Skeletal muscle tissue (tissue), 4 donors: ENCODE measurements around the gene SLITRK3. TPM values are rescaled to one million over a fixed set of nuclear protein-coding genes. Genes with fewer than 3 reads are reported as not detected.
"Not testable (repeated sequence)": the region's sequence is repeated elsewhere in the genome, so short reads cannot be mapped to it uniquely, and the experiment has no call there.

Experiments used
- H3K27ac ChIP-seq: one replicate; pipeline ENCODE4 v1.7.0; 2013; ENCODE audit warnings: mild to moderate bottlenecking, low read depth, low read length, inconsistent platforms
- H3K27me3 ChIP-seq, 3 donors: one replicate each; pipeline ENCODE4 v1.7.0; 2013; ENCODE audit warnings: low read length in 3 of 3; ENCODE audit not compliant: control insufficient read depth in 3 of 3, insufficient read depth in 3 of 3
- H3K36me3 ChIP-seq, 3 donors: one replicate each; pipeline ENCODE4 v1.7.0; 2013; ENCODE audit warnings: low read length in 3 of 3; ENCODE audit not compliant: control insufficient read depth in 3 of 3, insufficient read depth in 3 of 3
- H3K4me1 ChIP-seq, 3 donors: one replicate each; pipeline ENCODE4 v1.7.0; 2013; ENCODE audit warnings: low read length in 3 of 3, mild to moderate bottlenecking in 3 of 3; ENCODE audit not compliant: control insufficient read depth in 3 of 3, insufficient read depth in 3 of 3
- H3K4me3 ChIP-seq, 3 donors: one replicate each; pipeline ENCODE4 v1.7.0; 2013; ENCODE audit warnings: low read length in 3 of 3
- H3K9ac ChIP-seq, 3 donors: one replicate each; pipeline ENCODE4 v1.7.0; 2013; ENCODE audit warnings: low read length in 3 of 3, mild to moderate bottlenecking in 3 of 3, moderate library complexity in 2 of 3, low read depth in 1 of 3
- H3K9me3 ChIP-seq, 3 donors: one replicate each; pipeline ENCODE4 v1.7.0; 2013; ENCODE audit warnings: low read length in 3 of 3; ENCODE audit not compliant: control insufficient read depth in 3 of 3
- total RNA-seq: library from RNA; depleted of rRNA; stranded (reverse); fragments of >200 nt; gene quantifications from one replicate; pipeline ENCODE4 v1.2.3, GENCODE V29; 2014
- donor health status: Osteomylitis.

Gene SLITRK3
- total RNA-seq, 1 donor from 2014 or later, result under 0.01 TPM

DNA sequence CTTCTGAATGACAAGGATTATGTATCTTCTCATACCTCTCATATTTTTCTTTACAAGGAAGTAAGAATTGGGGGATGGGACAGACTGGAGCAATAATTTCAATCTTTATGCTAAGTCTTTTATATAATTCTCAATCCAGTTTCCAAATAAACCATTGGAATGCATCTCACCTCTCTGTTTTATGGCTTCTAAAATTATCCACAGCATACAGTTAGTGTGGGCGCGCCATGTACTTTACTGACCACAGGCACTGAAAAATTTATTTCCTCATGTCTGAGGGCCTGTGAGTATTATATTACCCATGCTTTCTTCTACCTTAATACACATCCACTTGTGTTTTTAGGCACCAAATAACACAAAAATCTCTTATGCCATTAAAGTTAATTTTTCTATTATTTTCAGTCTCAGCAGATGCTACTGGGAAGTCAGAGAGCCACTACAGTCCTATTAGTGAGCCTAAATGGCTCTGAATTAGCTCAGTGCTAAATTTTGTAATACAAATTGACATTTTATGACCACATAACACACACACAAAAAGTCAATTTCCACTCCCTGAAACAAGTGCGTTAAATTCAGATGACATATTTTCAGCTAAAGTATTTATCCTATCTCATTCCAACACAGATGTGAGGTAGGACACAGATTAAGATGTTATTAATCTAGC is 39.3 kb downstream of the SLITRK3 start:
- Histone ChIP-seq H3K27me3 (no peaks in the 10 kb centered on the region), H3K36me3 (no peaks in the 10 kb centered on the region), H3K4me1 (no peaks in the 10 kb centered on the region), H3K27ac (no peak overlapping the region), H3K9ac (no peak overlapping the region), H3K4me3 (no peak overlapping the region), H3K9me3 (no peaks in the 10 kb centered on the region)

DNA sequence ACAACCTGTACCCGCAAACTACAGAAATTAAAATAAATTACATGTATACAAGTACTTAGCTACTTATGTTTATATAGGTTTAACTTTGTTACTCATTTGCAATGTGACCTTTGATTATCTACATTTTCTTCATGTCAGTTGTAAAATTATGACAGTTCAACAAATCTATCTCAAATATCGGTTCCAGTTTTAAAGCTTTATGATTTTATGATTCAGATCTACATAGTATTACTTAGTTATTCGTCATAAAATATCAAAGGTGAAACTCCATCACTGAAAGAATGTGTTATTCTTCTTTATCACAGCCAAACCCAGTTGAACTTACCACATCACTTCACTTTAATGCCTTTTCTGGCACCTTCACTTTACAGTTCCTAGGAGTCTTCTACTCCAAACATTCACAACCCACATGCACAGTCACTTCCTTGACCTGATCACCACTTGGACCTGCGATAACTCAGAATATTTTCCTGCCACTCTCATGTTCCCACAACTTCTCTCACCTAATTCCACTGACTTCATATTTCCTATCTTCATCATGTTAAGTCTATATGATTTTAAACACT is 47.2 kb downstream of the SLITRK3 start:
- Histone ChIP-seq H3K9me3 (no peaks in the 10 kb centered on the region), H3K27me3 (no peaks in the 10 kb centered on the region), H3K36me3 (no peaks in the 10 kb centered on the region), H3K4me1 (no peaks in the 10 kb centered on the region), H3K4me3 (no peak overlapping the region), H3K9ac (no peak overlapping the region), H3K27ac (no peak overlapping the region)

DNA sequence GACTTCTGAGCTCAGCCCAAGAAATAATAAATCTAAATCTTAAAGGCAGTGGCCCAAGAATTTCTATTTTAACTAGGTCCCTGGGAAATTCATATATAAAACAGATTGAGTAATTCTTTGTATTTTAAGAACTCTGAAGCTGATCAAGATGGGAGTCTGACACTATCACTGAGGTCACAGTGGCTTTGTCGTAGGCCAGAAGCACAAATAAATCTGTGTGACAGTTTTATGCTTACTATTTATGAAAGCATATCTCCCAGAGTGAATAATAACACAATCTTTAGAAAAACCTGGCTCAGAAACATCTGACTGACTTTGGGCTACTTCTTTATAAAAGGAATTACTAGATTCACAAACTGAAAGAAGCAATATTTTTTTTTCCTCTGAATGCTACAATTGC is 51.9 kb downstream of the SLITRK3 start:
- Histone ChIP-seq H3K9ac (no peak overlapping the region), H3K36me3 (no peaks in the 10 kb centered on the region), H3K27ac (no peak overlapping the region), H3K9me3 (no peaks in the 10 kb centered on the region), H3K27me3 (no peaks in the 10 kb centered on the region), H3K4me3 (no peak overlapping the region), H3K4me1 (no peaks in the 10 kb centered on the region)

DNA sequence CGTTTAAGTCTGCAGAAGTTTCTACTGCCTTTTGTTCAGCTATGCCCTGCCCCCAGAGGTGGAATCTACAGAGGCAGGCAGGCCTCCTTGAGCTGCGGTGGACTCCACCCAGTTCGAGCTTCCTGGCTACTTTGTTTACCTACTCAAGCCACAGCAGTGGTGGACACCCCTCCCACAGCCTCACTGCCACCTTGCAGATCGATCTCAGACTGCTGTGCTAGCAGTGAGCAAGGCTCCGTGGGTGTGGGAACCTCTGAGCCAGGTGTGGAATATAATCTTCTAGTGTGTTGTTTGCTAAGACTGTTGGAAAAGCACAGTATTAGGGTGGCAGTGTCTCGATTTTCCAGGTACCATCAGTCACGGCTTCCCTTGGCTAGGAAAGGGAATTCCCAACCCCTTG is 56.3 kb downstream of the SLITRK3 start:
- H3K4me3 ChIP-seq, H3K9me3 ChIP-seq, H3K27ac ChIP-seq, H3K36me3 ChIP-seq, H3K9ac ChIP-seq, H3K27me3 ChIP-seq, H3K4me1 ChIP-seq: not testable (repeated sequence)

Other genes starting within 250 kb of the SLITRK3 start
- not detected for gene SI, start 117.9 kb downstream of the SLITRK3 start, total RNA-seq